Stimulated activated CD8-positive, alpha-beta memory T cell treated with anti-CD3 and anti-CD28 coated beads, Interleukin-7, amount 100 ng/mL, for 48 hours (primary cell): ENCODE measurements around the gene ATP10A.

Experiments used
- DNase-seq, 2 donors: peaks; one replicate each; pipeline ENCODE4 v3.0.0-alpha.2; 2020; ENCODE audit warnings: low read depth in 1 of 2; ENCODE audit errors: extremely low read depth in 1 of 2

ATP10A gene, protein sequence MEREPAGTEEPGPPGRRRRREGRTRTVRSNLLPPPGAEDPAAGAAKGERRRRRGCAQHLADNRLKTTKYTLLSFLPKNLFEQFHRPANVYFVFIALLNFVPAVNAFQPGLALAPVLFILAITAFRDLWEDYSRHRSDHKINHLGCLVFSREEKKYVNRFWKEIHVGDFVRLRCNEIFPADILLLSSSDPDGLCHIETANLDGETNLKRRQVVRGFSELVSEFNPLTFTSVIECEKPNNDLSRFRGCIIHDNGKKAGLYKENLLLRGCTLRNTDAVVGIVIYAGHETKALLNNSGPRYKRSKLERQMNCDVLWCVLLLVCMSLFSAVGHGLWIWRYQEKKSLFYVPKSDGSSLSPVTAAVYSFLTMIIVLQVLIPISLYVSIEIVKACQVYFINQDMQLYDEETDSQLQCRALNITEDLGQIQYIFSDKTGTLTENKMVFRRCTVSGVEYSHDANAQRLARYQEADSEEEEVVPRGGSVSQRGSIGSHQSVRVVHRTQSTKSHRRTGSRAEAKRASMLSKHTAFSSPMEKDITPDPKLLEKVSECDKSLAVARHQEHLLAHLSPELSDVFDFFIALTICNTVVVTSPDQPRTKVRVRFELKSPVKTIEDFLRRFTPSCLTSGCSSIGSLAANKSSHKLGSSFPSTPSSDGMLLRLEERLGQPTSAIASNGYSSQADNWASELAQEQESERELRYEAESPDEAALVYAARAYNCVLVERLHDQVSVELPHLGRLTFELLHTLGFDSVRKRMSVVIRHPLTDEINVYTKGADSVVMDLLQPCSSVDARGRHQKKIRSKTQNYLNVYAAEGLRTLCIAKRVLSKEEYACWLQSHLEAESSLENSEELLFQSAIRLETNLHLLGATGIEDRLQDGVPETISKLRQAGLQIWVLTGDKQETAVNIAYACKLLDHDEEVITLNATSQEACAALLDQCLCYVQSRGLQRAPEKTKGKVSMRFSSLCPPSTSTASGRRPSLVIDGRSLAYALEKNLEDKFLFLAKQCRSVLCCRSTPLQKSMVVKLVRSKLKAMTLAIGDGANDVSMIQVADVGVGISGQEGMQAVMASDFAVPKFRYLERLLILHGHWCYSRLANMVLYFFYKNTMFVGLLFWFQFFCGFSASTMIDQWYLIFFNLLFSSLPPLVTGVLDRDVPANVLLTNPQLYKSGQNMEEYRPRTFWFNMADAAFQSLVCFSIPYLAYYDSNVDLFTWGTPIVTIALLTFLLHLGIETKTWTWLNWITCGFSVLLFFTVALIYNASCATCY (N-terminal part only)

DNA sequence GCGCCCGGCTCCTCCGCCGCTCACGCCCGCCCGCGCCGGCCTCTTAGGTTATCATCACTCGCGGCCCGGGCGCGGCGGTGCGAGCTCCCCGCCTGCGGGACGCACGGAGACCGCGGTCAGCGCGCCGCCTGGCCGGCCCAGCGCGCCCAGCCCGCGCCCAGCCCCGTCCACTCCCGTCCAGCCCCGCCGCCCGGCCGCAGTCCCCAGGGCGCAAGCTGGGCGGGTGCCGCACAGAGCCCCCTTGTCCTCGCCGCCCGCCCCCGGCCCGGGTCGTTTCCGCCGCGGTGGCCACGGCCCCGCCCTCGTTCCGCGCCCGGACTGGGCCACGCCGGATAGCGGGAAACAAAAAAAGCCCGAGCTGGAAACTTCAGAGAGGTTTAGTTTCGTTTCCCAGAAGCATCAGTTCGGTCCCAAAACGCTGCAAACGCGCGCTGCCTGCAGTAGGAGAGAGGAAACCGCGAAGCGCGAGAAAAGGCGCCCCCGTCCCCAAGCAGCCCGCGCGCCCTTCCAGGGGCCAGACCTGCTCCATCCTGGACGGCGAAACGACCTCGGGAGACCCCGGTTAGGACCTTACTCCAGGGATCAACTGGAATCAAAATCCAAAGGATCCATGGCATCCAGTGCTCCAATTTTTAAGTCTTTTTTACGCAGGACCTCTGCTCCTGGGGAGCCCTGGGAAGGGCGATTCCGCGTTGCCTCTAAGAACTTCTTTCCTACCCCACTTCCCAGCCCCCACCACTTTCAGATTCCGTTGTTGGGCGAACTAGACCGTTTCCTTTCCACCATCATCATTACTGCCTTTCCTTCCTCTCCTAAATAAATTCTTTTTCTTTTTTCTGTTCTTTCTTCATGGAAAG is at the start of gene ATP10A:
ATP10A (minus strand) TSS at position 217 of the 857 bp plus-strand sequence. CDS start 231 bp downstream, outside the sequence.
- peak; percentile 34 to 53 for DNase-seq

DNA sequence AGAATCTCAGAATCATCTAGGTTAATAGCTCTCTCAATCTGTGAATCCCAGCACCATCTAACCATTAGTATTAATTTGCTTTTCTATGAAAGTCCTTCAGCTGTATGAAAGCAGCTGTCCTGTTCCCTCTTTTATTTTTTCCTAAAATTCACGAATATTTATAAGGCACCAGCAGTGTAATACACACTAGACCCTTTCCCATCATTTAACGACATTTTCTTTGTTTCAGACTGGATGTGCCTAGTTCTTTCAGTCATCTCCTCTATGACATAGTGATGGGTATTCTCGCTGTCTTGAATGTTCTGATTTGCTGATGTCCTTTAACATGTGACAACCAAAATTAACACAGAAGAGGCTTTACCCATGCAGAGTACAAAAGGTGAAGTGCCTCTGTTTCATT is 48.9 kb upstream of the ATP10A start:
- DNase-seq: no peak

DNA sequence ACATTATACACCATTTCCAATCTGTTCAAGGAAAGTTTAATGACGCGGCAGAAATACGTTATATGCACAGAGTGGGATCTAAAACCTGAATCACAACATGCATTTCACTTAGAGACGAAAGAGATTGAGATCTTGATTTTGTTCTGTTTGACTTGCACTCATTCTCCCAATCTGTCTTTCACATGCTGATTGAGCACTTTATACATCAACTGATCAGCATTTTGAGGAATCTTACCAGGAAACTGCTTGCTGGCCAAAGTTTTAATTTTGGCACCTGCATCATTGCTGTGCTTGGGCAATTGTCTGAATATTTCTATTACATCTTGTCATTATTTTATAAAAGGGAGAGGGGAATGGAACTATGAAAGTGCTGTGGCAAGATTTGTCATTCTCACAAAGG is 47.7 kb upstream of the ATP10A start:
- no peak for DNase-seq

DNA sequence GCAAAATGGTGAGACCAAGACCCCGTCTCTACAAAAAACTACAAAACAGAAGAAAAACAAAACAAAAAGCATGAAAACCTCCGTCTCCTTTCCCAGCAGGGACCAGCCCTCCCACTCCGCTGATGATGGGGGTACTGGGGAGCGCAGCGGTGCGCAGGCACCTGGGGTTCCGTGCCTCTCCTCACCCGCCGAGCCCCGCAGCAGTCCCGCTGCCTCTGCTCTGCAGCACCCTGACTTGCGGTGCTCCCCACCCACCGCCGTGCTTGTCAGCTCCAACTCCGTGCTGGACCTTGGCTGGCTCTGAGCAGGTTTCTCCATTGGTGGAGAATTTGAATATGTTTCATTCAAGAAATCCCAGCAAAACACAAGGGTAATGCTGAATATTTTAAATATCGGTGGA is 46.7 kb upstream of the ATP10A start:
- no peak for DNase-seq

DNA sequence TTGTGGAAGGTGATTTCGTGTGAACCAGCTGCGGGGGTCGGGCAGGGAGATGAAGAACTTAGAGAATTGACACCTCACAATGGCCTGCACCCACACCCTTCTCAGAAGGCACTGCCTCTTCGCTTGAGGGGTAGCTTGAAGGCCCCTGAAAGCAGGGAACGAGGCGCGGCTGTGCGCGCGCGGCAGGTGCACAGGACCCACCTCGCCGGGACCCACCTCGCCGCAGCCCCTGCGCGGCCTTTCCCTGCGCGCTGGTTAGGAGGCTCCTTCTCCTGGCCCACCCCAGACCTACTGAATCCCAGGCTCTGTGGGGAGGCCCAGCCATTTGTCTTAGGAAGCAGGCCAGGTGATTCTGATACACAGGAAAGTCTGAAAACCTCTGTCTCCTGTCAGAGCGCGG is 46.2 kb upstream of the ATP10A start:
- DNase-seq: no peak

DNA sequence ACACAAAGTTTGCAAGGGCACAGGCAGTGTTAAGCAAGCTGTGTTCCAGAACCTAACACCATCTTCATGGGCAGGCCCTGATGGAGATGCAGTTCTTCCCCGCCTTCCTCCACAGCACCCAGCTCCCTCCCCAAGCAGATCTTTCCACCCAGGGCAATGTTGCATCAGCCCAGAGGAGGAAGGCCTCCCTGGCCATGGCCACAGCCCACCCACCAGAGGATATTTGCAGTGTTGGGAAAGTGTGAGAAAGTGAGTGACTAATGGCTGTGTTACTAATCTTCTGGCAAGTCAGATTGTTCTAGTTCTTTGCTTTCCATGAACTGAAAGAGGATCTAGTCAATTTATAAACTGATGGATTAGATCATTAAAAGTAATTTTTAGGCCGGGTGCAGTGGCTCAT is 42.0 kb upstream of the ATP10A start:
- peak; percentile 15 to 57 for DNase-seq

DNA sequence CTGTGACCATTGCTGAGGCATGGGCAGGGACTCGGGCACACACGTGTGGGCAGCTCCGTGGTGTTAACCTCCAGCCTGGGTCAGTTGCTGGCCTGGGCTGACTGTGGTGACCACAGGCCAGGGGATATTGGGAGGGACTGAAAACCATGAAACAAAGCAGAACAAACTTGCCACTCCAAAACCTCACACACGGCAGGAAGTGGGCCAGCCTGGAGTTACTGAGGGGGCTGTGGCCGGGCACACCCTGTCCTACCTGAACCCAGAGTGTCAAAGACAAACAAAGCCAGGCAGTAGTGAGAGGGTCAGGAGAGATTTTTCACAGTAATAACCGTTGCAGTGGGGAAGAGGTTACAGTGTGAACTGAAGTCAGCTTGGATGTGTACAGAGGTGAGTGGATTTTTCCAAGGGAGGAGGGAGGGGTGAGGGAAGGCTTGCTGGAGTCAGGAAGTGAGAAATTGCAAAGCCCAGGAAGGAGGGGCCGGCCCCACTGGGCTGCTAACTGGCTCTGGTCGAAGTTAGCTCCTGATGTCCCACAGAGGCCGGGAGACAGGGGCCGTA is 40.0 kb upstream of the ATP10A start:
- no peak for DNase-seq

DNA sequence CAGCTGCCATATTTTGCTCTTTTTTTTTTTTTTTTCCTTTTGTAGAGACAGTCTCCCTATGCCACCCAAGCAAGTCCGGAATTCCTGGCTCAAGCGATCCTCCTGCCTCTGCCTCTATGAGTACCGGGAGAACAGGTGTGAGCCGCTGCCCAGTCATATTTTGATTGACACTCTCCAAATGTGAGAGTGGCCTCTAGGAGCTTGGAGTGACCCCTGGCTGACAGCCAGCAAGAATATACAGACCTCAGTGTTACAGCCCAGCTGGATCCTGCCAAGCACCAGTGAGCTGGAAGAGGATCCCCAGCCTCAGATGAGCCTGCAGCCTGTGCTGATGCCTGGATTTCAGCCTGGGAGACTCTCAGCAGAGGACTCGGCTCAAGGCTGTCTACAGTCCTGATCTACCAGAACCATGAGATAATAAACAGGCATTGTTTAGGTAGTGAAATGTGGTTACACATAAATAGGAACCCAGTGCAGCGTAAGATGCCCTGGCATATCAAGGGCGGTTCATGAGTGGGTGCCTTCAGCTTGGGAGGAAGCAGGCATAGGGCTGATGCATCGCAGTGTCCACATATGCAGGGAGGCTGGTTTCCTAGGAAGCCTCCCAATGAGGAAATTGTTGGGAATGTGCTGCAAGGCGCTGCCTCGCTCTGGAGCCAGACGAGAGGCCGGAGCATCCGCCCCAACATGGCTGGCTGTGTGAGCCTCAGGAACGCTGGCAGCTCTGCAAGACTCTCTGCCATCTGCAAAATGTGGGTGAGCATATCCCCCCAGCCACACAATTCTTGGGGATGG is 38.9 kb upstream of the ATP10A start:
- no peak for DNase-seq

DNA sequence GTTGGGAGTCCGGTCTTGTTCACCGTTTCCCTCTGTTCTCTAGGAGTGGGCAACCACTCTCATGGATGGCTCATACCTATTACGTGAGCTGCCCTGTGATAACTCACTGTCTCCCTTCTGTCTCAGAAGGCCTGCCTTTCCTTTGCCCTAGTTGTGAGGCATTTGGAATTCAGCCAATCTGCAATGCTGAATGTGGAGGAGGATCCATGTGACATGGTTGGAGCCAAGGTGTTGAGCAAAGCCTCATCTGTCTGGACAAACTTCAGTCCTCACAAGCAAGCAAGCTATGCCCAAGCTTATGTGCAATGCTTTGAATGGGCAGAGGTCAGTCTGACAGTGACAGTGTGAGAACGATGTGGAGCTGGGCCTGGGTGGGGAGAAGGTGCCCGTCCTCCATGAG is 37.8 kb upstream of the ATP10A start:
- DNase-seq: no peak

DNA sequence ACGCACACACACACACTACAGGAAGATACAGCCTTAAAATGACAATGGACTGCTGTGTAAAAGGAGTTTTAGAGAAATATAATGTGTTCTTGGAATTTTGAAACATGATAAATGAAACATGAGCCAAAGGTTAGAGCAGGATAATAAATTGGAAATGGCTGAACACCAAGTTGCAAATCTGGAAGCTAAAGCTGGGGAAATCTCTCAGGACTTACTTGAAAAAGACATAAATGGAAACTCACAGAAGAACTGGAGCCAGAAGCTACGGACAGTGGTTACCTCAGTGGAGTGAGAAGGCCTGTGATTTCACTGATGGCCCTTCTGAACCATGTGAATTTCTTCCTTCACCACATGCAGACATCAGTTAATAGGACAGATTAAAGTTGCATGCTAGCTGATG is 37.3 kb upstream of the ATP10A start:
- no peak for DNase-seq

DNA sequence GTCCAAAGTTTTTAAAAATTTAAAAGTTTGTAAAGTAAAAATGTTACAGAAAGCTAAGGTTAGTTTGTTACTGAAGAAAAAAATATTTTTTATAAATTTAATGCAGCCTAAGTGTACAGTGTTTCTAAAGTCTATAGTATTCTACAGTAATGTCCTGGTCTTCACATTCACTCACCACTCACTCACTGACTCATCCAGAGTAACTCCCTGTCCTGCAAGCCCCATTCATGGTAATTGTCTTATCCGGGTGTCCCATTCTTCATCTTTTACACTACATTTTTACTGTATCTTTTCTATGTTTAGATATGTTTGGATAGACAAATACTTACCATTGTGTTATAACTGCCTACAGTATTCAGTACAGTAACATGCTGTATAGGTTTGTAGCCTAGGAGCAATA is 36.7 kb upstream of the ATP10A start:
- no peak for DNase-seq

DNA sequence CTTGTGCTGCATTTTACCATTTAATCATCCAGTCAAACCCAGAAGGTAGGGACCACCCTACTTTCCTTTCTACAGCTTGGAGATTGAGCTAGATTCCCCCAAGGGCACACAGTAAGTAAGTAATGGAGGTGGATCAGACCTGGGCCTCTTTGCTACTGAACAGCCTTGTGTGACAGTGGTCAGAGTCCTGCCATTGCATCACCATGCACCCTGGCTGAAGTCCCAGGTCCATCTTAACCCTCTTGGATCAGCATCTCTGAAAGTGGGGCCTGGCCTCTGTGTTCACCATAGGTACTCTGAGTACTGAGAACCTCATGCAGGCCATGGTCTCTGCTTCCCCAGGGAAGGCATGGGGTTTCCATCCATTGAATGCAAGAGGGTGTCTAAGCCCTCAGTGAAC is 34.5 kb upstream of the ATP10A start:
- DNase-seq: no peak

DNA sequence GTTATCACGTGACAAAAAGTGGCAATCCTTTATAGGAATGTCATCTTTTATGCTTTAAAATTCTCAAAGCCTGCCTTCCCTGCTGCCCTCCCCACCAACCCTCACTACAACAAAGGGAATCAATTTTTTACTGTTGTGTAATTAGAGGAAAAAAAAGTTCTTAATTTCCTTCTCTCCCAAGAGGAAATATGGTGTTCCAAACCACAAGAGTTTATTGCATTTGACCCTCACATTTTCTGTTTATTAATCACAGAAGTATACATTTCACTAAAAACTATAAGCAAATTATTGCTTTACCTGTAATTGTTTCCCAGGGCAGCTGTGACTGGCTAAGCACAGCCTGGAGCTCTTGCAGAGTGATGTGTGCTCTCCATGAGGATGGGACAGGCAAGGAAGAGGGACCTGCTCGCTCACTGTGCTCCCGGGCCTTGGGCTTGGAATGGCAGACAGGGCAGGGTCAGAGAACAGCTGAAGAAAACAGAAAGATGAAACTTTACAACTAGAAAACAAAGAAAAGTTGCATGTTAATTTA is 31.3 kb upstream of the ATP10A start:
- DNase-seq: no peak

DNA sequence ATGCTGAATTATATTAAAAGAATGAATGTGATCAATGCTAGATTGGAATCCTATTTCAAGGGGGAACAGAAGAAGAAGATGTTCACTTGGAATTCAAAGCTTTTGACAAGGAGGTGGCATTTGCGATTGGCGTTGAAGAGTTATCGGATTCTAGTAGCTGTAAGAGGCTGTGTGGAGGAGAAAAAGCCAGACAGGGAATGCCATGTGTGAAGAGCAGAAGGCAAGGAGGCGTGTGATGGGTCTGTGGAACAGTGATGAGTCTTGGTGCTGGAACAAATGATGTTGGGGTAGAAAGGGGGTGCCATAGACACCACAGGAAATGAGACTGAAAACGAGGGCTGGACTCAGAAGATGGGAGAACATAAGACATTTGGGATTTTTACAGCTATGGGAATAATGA is 30.5 kb upstream of the ATP10A start:
- DNase-seq: no peak

DNA sequence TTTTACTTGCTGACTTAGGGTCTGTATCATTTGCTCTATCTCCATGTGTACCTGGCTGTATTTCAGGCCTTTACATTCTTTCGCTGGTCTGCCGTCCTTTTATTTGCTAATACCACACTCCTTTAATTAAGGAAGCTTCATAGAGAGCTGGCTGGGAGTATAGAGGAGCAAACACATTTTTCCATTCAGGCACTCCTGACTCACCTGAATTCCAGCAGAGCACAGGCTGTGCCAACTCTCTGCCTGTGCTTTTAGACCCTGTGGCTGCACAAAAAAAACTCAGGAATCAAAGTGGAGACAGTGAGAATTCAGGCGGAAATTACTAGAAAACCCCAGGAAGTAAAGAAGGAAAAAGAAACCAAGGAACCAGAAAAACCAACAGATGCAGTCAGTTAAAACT is 29.0 kb upstream of the ATP10A start:
- no peak for DNase-seq

DNA sequence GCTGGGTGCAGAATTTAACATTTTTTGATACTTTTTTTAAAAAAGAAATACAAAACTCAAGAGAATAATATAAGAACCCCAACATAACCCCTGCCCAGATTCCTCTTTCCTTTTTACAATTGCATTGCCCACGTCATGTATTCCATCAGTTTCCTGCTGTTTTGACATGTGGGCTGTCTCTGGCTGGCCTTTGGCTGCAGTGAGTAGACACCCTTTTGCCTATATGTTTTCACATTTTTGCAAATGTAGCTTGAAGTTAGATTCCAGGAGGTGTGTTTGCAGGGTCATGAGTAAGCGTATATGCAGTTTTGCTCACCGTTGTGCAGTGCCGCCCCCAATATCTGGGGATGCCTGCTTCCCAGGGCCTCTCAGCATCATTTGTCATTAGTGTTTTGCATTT is 28.0 kb upstream of the ATP10A start:
- DNase-seq: no peak

DNA sequence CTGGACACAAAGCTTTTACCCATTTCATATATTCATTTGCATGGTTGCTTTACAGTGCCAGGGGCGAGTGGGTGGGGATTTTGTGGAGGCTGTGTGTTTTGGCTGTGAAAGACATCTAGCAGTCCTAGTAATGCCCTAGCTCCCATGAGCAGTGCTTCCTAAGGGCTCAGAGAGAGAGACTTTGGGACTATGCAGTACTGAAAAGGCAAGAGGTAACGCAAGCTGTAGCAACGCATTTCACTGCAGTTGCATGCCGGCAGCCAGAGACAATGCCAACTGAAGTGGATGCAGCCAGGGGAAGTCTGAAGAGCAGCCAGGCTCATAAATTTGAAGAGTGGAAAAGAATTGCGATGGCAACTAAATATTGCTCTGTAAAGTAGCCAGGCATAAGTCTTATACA is 27.4 kb upstream of the ATP10A start:
- DNase-seq: no peak

DNA sequence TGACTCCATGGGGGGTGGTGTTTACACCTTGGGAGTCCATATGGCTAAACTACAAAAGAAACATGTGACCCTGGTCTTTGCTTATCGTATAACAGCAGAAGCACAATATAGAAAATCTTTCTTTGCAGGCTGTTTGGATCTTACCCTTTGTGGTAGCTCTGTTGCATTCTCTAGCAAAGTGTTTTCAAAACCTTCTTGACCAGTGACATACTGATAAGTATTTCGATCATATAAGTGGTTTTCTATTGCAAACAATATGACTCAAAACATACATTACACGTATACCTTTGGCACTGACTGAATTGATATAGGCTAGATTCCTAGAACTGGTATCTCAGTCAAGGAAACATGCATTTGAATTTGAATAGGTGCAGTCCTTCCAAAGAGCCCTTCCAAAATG is 24.7 kb upstream of the ATP10A start:
- DNase-seq: no peak
